Stimulated activated CD8-positive, alpha-beta memory T cell treated with anti-CD3 and anti-CD28 coated beads, Interleukin-7, amount 100 ng/mL, for 1 hour (primary cell): ENCODE data around the gene CDH24.

Experiments used
- DNase-seq, 2 donors: peaks; one replicate each; pipeline ENCODE4 v3.0.0-alpha.2; 2020; ENCODE audit warnings: low read depth in 2 of 2

Gene CDH24

GRCh38 chr14:23089498-23090253 lies 32.4 kb upstream of the CDH24 start:
- DNase-seq, result no peak

- DNase-seq, result no peak
These were observed 29.2 kb upstream of the CDH24 start for GRCh38 chr14:23086565-23086964.

- DNase-seq, result no peak
These were observed 28.1 kb upstream of the CDH24 start for GRCh38 chr14:23085458-23085857.

- no peak for DNase-seq
These were observed 23.2 kb upstream of the CDH24 start for GRCh38 chr14:23080474-23080873.

GRCh38 chr14:23079716-23080115 lies 22.4 kb upstream of the CDH24 start:
- DNase-seq, result no peak

DNA sequence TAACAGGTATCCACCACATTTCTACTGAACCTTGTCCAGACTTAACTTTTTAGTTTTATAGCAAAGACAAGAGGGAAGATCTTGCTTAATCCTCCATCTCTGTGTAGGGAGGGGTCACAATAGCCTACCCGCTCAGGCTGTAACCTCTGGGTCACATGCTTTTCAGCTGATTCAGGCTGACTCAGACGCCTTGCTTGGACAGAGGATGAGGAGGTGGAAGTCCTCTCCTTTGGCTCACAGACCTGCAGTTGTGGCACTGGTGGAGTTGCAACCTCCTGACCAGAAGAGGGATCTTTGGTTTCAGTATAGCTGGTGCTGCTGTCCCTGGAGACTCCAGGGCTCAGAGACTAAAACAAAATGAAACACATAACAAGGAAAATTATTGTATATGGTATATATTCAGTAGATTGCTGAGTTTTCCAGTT lies 21.4 kb upstream of the CDH24 start:
- no peak for DNase-seq

DNA sequence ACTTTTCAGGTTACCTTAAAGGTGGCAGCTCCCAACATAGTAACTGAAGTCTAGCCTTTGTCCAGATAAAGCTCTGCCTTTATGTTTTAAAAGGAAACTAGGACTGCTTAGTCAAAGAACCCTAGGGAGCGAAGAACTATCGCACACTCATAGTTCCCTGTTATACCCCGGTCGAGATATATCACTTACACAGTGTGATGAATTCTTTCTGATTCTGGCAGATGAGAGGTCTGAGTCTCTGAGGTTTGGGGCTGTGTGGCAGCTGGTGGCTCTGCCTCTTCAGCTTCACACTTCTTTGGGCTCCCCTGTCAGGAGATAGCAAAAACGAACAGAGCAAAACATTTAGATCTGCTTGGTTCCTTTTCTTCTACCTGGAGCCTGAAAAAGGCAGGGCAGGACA lies 20.6 kb upstream of the CDH24 start:
- DNase-seq, result no peak

DNA sequence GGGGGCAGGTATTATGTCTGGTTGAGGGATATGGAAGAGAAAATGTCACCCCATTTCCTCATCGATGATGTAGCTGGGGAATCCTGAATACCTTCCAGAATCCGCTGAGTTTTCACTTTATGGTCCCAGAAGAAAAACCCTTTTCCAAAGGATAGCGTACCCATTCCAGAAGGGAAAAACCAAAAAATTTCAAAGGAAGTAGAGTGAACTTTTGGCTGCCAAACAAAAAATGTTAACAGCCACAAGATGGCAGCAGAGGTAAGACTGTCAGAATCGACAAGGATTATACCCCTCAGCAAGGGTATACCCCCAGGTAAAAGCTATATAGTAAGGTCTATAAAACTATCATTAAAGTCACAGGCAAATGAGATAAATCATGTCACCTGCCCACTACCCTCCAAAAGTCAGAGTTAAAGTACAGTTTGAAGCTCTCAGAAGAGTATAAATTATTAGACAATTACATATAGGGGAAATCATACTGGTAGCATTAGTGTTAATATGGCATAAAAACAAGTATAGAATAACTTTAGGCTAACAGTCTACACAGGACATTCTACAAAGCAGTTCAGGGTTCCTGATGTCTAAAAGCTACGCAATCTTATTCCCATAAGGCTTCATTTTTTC lies 19.6 kb upstream of the CDH24 start:
- no peak for DNase-seq

GRCh38 chr14:23074906-23075305 lies 17.6 kb upstream of the CDH24 start:
- DNase-seq, result no peak

GRCh38 chr14:23071921-23072539 lies 14.7 kb upstream of the CDH24 start:
- no peak for DNase-seq

- DNase-seq, result peak; percentile 32 to 47
These were observed 14.1 kb upstream of the CDH24 start for GRCh38 chr14:23071244-23071920.

DNA sequence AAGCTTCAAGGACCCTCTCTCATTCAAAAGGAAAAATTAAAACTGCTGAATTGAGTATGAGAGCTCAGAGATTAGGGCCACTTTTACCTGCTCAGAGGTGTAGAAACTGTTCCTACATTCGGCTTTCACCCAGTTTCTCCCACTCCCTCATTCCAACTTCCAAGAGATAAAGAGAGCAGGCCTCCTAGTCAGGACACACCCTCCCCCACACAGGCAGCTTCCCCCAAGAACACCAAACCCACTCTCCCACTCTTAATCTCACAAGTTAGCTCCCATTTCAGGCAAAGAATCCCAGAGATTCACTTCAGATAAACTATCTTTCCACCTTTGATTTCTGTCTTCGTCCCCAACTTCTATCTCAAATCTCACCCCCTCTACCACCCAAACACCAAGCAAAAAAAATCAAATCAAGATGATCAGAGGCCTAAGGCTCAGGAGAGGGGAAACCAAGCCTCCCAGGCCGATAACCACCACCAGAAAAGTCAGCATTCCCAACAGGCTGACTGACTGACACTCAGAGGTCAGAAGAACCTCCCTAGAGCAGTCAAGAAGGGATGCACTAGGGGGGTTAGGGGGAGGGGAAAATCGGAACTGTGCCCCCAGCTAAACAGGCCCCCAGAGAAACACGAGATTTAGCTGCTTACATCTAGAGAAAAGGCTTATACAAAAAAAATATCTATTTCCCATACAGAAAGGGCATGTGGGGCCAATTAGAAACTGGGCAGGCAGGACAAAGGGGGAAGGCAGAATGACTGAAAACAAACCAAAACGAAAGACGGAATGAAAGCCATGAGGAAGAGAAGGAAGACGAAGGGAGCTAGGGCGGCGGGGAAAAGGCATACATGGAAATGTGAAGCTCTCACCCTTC lies 13.2 kb upstream of the CDH24 start:
- no peak for DNase-seq

DNA sequence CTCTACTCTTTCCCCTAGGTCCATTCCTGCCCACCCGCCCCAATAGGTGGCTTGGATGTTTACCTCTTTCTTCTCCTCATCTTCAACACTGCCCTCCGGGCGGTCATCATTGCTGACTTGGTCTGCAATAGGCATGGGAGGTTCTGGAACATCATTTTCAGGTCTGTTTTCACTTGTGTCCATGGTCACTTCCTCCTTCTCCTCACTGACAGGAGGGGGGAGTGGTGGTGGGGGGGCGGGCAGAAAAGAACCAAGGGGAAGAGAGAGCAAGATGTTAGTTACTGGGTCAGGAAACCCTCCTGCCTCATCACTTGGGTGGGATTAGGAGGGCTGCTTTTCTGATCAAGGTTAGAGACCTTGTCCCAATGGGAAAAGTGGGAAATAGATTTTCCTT lies 12.1 kb upstream of the CDH24 start:
- no peak for DNase-seq

GRCh38 chr14:23068789-23069412 lies 11.6 kb upstream of the CDH24 start:
- DNase-seq, result peak; percentile 37 to 53

DNA sequence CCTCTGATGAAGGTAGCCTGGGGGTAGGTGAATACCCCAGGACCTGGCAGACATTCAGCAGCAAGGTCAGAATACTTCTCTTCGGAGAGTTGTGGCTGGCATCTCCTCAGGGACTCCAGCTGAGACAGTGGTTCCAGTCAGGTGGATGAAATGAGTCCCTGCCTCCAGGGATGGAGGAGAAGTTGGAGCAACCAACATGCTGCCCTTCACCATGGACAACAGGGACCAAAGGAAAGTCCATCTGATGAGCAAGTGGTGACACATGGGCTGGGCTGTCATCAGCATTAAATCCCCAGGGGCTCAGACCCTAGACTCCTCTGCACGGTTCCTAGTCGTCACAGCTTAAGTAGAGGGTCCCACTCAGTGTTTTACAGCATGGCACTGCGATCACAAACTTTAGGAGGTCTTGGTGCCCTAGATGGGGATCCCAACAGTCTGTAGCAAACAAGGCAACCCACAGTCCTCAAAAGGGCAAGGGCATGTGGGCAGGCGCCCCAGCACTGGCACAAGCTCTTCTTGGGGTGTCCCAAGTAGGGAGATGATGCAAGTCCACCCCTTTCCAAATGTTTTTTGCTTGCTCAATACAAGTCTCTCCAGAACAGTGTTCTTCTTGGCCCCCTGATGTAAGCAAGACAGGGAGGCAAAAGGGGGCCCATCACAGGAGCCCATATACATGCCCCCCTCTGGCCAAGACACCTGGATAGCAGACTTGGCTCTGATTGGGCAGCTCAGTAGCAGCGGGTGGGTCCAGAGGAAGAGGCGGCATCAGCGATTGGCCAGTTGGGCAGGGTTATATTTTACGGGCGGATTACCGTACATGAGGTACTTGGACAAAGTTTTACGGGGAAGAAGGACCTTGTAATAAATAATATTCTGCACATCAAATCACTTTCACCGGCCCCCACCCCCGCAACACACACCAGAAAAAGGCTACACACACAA lies 10.8 kb upstream of the CDH24 start:
- no peak for DNase-seq

GRCh38 chr14:23066855-23067744 lies 9.8 kb upstream of the CDH24 start:
- DNase-seq, result no peak

GRCh38 chr14:23066368-23066767 lies 9.0 kb upstream of the CDH24 start:
- no peak for DNase-seq

DNA sequence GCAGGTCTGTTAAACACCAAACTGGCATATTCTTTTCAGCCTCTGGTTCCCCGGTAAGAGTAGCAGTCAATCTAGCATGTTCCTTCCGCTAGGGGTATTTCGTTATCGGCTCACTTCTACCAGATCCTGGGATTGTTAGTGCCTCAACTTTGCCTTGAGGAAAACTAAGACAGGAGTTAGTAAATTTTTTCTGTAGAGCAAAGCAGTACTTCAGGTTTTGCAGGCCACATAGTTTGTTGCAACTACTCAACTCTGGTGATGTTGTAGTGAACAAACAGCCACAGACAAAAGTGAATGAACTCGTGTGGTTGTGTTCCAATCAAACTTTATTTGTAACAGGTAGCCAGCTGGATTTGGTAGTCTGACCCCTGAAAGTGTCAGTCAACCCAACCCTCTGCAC lies 6.3 kb upstream of the CDH24 start:
- no peak for DNase-seq

DNA sequence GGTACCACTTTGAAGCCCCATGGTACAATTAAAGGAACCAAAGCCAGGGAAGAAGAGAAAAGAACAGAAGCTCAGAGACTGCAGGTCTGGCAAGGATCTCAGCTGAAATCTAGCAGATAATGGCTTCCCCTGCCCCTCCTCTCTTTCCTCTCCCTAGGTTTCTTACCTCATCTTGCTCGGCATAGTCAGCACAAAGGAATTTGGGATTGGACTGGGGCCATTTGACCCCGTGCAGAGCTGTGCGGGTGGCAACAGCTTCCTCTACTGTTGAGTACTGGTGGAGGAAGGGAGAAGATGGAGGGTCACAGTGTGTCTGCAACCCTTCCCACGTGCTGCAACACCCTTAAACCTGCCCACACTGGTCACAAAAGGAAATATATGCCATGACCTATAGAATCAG lies 4.7 kb upstream of the CDH24 start:
- DNase-seq, result no peak
